Naive thymus-derived CD4-positive, alpha-beta T cell (primary cell): ENCODE data around the gene C1QC. TPM values are rescaled to one million over a fixed set of nuclear protein-coding genes. Genes with fewer than 3 reads are reported as not detected.
A peak's percentile ranks its signal among the peaks of the same experiment; 100 is the strongest.

Source experiments
- ATAC-seq: fragments of 150-1000 bp; cut with Tn5 transposase; 2 replicates; pipeline ENCODE4 v1.10.0; 2021; ENCODE audit warnings: mild to moderate bottlenecking, moderate library complexity
- CTCF ChIA-PET: fragments of 350-600 bp; sonication (Branson Sonifier 250); formaldehyde crosslinking; loops from one replicate; lab custom pipeline; 2021; ENCODE audit warnings: antibody characterized with exemption; lab: Charles Lee
- POLR2A ChIA-PET: fragments of 350-600 bp; sonication (Branson Sonifier 250); formaldehyde crosslinking; loops from one replicate; lab custom pipeline; 2021; ENCODE audit warnings: antibody characterized with exemption, inconsistent platforms; lab: Charles Lee
- DNase-seq, 9 donors: peaks; one replicate each; pipeline versions ENCODE4 v3.0.0 to v3.0.0-alpha.2; 2020 to 2022; ENCODE audit warnings: mixed read lengths in 1 of 9
- H3K27ac ChIP-seq: one replicate; pipeline ENCODE4 v1.7.0; 2013; ENCODE audit warnings: mild to moderate bottlenecking, low read depth, low read length, moderate library complexity
- H3K27me3 ChIP-seq, 2 donors: one replicate each; pipeline ENCODE4 v1.7.0; 2013; ENCODE audit warnings: low read length in 2 of 2, mild to moderate bottlenecking in 2 of 2, moderate library complexity in 2 of 2; ENCODE audit not compliant: control insufficient read depth in 2 of 2, insufficient read depth in 2 of 2
- H3K36me3 ChIP-seq, 3 experiments: 1 replicate in 2 of 3; 2 replicates in 1 of 3; pipeline ENCODE4 v1.7.0; 2013; ENCODE audit warnings: low read length in 3 of 3, mild to moderate bottlenecking in 3 of 3, moderate library complexity in 1 of 3; ENCODE audit not compliant: insufficient read depth in 3 of 3, control insufficient read depth in 2 of 3
- H3K4me1 ChIP-seq, 2 donors: one replicate each; pipeline ENCODE4 v1.7.0; 2013; ENCODE audit warnings: low read length in 2 of 2, mild to moderate bottlenecking in 2 of 2, moderate library complexity in 1 of 2; ENCODE audit not compliant: control insufficient read depth in 2 of 2, insufficient read depth in 2 of 2
- H3K4me3 ChIP-seq: 2 replicates; pipeline ENCODE4 v1.7.0; 2013; ENCODE audit warnings: mild to moderate bottlenecking, low read length
- H3K9me3 ChIP-seq, 3 experiments: 1 replicate in 2 of 3; 2 replicates in 1 of 3; pipeline ENCODE4 v1.7.0; 2013; ENCODE audit warnings: low read length in 3 of 3; ENCODE audit not compliant: control insufficient read depth in 2 of 3
- H3K27ac Mint-ChIP-seq, 9 donors: one replicate each; pipeline ENCODE4 v1.8.0; 2020 to 2022; ENCODE audit warnings: mixed read lengths in 9 of 9, mild to moderate bottlenecking in 8 of 9, moderate library complexity in 5 of 9, inconsistent platforms in 2 of 9
- H3K27me3 Mint-ChIP-seq, 5 donors: one replicate each; pipeline ENCODE4 v1.8.0; 2021 to 2022; ENCODE audit warnings: mixed read lengths in 5 of 5, mild to moderate bottlenecking in 1 of 5
- H3K36me3 Mint-ChIP-seq, 5 donors: one replicate each; pipeline ENCODE4 v1.8.0; 2020 to 2022; ENCODE audit warnings: mixed read lengths in 5 of 5, mild to moderate bottlenecking in 3 of 5, inconsistent platforms in 1 of 5
- H3K4me1 Mint-ChIP-seq, 7 donors: one replicate each; pipeline ENCODE4 v1.8.0; 2020 to 2022; ENCODE audit warnings: mixed read lengths in 7 of 7, mild to moderate bottlenecking in 3 of 7, inconsistent platforms in 1 of 7
- H3K4me3 Mint-ChIP-seq, 10 donors: one replicate each; pipeline ENCODE4 v1.8.0; 2020 to 2022; ENCODE audit warnings: mild to moderate bottlenecking in 10 of 10, mixed read lengths in 10 of 10, moderate library complexity in 6 of 10, inconsistent platforms in 2 of 10
- H3K9me3 Mint-ChIP-seq, 11 donors: one replicate each; pipeline ENCODE4 v1.8.0; 2020 to 2022; ENCODE audit warnings: mixed read lengths in 11 of 11, mild to moderate bottlenecking in 4 of 11, inconsistent platforms in 1 of 11, moderate library complexity in 1 of 11
- intact Hi-C, 2 donors: fragments of 100-400 bp; cut with micrococcal nuclease; formaldehyde crosslinking; loops; one replicate each; pipeline ENCODE4 v1.15.1; 2023
- polyA plus RNA-seq, 2 donors: library from polyadenylated mRNA; unstranded; fragments of 300-500 nt; fragmentation: Illumina TruSeq; gene quantifications; one replicate each; pipeline ENCODE4 v1.2.3, GENCODE V29; 2021
- total RNA-seq, 6 experiments: library from RNA in 5 of 6; stranded (reverse) in 5 of 6; gene quantifications; 1 replicate in 5 of 6; 2 replicates in 1 of 6; pipeline ENCODE4 v1.2.3 and lab custom pipeline; 2021 to 2026

Gene C1QC
- total and polyA plus RNA-seq, 7 experiments from 2014 or later, result 5.1 to 5.2 TPM; not detected in 5

GRCh38 chr1:22641906-22642636 lies 1.4 kb upstream of the C1QC start:
- H3K4me1 Mint-ChIP-seq, result peaks cover 0 to 4% (median 0%) of the 10 kb centered on the region in 7 donors
- Histone ChIP-seq H3K4me1 (no peaks in the 10 kb centered on the region), H3K27ac (no peak overlapping the region), H3K9me3 (no peaks in the 10 kb centered on the region), H3K27me3 (no peaks in the 10 kb centered on the region), H3K4me3 (no peak overlapping the region), H3K36me3 (no peaks in the 10 kb centered on the region)
- peaks cover 0 to 27% (median 16%) of the 10 kb centered on the region in 5 donors for H3K27me3 Mint-ChIP-seq
- intact Hi-C loops, result loop anchor here (1.0 kb wide), 2 partner anchors 222 to 537 kb away; no protein-coding TSS in a partner anchor
- no peak overlapping the region for H3K4me3 Mint-ChIP-seq
- ATAC-seq (peak; percentile 80), DNase-seq (peak; percentile 24 to 71 (median 61))
- no peaks in the 10 kb centered on the region for H3K9me3 Mint-ChIP-seq
- ChIA-PET POLR2A (no interaction called here), CTCF (interaction anchor here (1.4 to 1.5 kb wide), 3 partner anchors 221 to 536 kb away, joined by 3 to 4 read pairs (median 4); no protein-coding TSS in a partner anchor)
- no peak overlapping the region for H3K27ac Mint-ChIP-seq
- no peaks in the 10 kb centered on the region for H3K36me3 Mint-ChIP-seq

GRCh38 chr1:22643928-22644327 lies 495 bp downstream of the C1QC start:
- Mint-ChIP-seq H3K4me3 (no peak overlapping the region), H3K27ac (no peak overlapping the region), H3K27me3 (peaks cover 0 to 30% (median 16%) of the 10 kb centered on the region in 5 donors), H3K4me1 (peaks cover 0 to 1% (median 0%) of the 10 kb centered on the region in 7 donors), H3K9me3 (no peaks in the 10 kb centered on the region), H3K36me3 (no peaks in the 10 kb centered on the region)
- ATAC-seq (no peak), DNase-seq (no peak)
- POLR2A ChIA-PET, result no interaction called here
- no peaks in the 10 kb centered on the region for H3K4me1 ChIP-seq
- no peaks in the 10 kb centered on the region for H3K9me3 ChIP-seq
- no peak overlapping the region for H3K4me3 ChIP-seq
- intact Hi-C loops, result no loop called here
- CTCF ChIA-PET, result no interaction called here
- no peak overlapping the region for H3K27ac ChIP-seq
- H3K36me3 ChIP-seq, result no peaks in the 10 kb centered on the region
- H3K27me3 ChIP-seq, result no peaks in the 10 kb centered on the region

GRCh38 chr1:22645931-22646330 lies 2.5 kb downstream of the C1QC start:
- Mint-ChIP-seq H3K36me3 (no peaks in the 10 kb centered on the region), H3K27me3 (peaks cover 0 to 20% (median 9%) of the 10 kb centered on the region in 5 donors), H3K9me3 (no peaks in the 10 kb centered on the region), H3K4me3 (no peak overlapping the region), H3K4me1 (peaks cover 0 to 1% (median 0%) of the 10 kb centered on the region in 7 donors), H3K27ac (no peak overlapping the region)
- intact Hi-C loops, result no loop called here
- DNase-seq (no peak), ATAC-seq (no peak)
- no peaks in the 10 kb centered on the region for H3K9me3 ChIP-seq
- ChIA-PET POLR2A (no interaction called here), CTCF (no interaction called here)
- no peaks in the 10 kb centered on the region for H3K36me3 ChIP-seq
- H3K4me1 ChIP-seq, result no peaks in the 10 kb centered on the region
- H3K27me3 ChIP-seq, result no peaks in the 10 kb centered on the region
- H3K4me3 ChIP-seq, result no peak overlapping the region
- H3K27ac ChIP-seq, result no peak overlapping the region

GRCh38 chr1:22646384-22646783 lies 3.0 kb downstream of the C1QC start:
- Histone ChIP-seq H3K27me3 (no peaks in the 10 kb centered on the region), H3K9me3 (no peaks in the 10 kb centered on the region), H3K4me3 (no peak overlapping the region), H3K4me1 (no peaks in the 10 kb centered on the region), H3K27ac (no peak overlapping the region), H3K36me3 (no peaks in the 10 kb centered on the region)
- H3K36me3 Mint-ChIP-seq, result no peaks in the 10 kb centered on the region
- intact Hi-C loops, result no loop called here
- no peaks in the 10 kb centered on the region for H3K9me3 Mint-ChIP-seq
- no peak for ATAC-seq
- DNase-seq, result no peak
- H3K27me3 Mint-ChIP-seq, result peaks cover 0 to 16% (median 9%) of the 10 kb centered on the region in 5 donors
- POLR2A ChIA-PET, result no interaction called here
- H3K27ac Mint-ChIP-seq, result no peak overlapping the region
- CTCF ChIA-PET, result no interaction called here
- H3K4me1 Mint-ChIP-seq, result peaks cover 0 to 1% (median 0%) of the 10 kb centered on the region in 7 donors
- no peak overlapping the region for H3K4me3 Mint-ChIP-seq

- Histone ChIP-seq H3K27ac (no peak overlapping the region), H3K36me3 (no peaks in the 10 kb centered on the region), H3K9me3 (no peaks in the 10 kb centered on the region), H3K4me3 (no peak overlapping the region), H3K27me3 (no peaks in the 10 kb centered on the region), H3K4me1 (no peaks in the 10 kb centered on the region)
- Mint-ChIP-seq H3K27ac (no peak overlapping the region), H3K4me3 (no peak overlapping the region), H3K36me3 (no peaks in the 10 kb centered on the region), H3K9me3 (no peaks in the 10 kb centered on the region), H3K4me1 (peaks cover 0 to 1% (median 0%) of the 10 kb centered on the region in 7 donors), H3K27me3 (peaks cover 0 to 16% (median 6%) of the 10 kb centered on the region in 5 donors)
- no peak for ATAC-seq
- ChIA-PET CTCF (no interaction called here), POLR2A (no interaction called here)
- intact Hi-C loops, result no loop called here
- no peak for DNase-seq
Measured at GRCh38 chr1:22650089-22650693, 6.8 kb downstream of the C1QC start.

GRCh38 chr1:22651941-22652856 lies 8.8 kb downstream of the C1QC start:
- CTCF ChIA-PET, result no interaction called here
- POLR2A ChIA-PET, result no interaction called here
- Histone ChIP-seq H3K9me3 (no peaks in the 10 kb centered on the region), H3K4me3 (no peak overlapping the region), H3K27ac (no peak overlapping the region), H3K36me3 (no peaks in the 10 kb centered on the region), H3K27me3 (no peaks in the 10 kb centered on the region), H3K4me1 (no peaks in the 10 kb centered on the region)
- no peak overlapping the region for H3K27ac Mint-ChIP-seq
- no peaks in the 10 kb centered on the region for H3K9me3 Mint-ChIP-seq
- DNase-seq (no peak), ATAC-seq (no peak)
- peaks cover 0 to 21% (median 12%) of the 10 kb centered on the region in 5 donors for H3K27me3 Mint-ChIP-seq
- no peaks in the 10 kb centered on the region for H3K4me1 Mint-ChIP-seq
- intact Hi-C loops, result no loop called here
- no peaks in the 10 kb centered on the region for H3K36me3 Mint-ChIP-seq
- no peak overlapping the region for H3K4me3 Mint-ChIP-seq
